Upper lobe of right lung (tissue), 1 donor: Measurements from ENCODE around the gene HLA-A. TPM values are rescaled to one million over a fixed set of nuclear protein-coding genes. Genes with fewer than 3 reads are reported as not detected.
A peak's percentile ranks its signal among the peaks of the same experiment; 100 is the strongest.

Experiments
- ATAC-seq: fragments of 200-7000 bp; cut with Tn5 transposase; one replicate; pipeline ENCODE4 v1.9.1; 2020; ENCODE audit warnings: mild to moderate bottlenecking, moderate library complexity
- DNase-seq: peaks from one replicate; pipeline ENCODE4 v3.0.0-alpha.2; 2020
- H3K27ac ChIP-seq: fragments of 200-600 bp; one replicate; pipeline ENCODE4 v1.8.0; 2022
- H3K27me3 ChIP-seq: fragments of 200-600 bp; one replicate; pipeline ENCODE4 v1.8.0; 2022; ENCODE audit warnings: mild to moderate bottlenecking
- H3K36me3 ChIP-seq: fragments of 200-600 bp; one replicate; pipeline ENCODE4 v1.8.0; 2022
- H3K4me1 ChIP-seq: fragments of 200-600 bp; one replicate; pipeline ENCODE4 v1.8.0; 2022
- H3K4me3 ChIP-seq: fragments of 200-600 bp; one replicate; pipeline ENCODE4 v1.8.0; 2022; ENCODE audit warnings: mild to moderate bottlenecking
- H3K9me3 ChIP-seq: fragments of 200-600 bp; one replicate; pipeline ENCODE4 v1.8.0; 2022
- intact Hi-C: fragments of 100-400 bp; cut with DNase I; formaldehyde crosslinking; loops from one replicate; pipeline ENCODE4 v1.11.0; 2022
- total RNA-seq: library from RNA; stranded (reverse); fragmentation: NEBNext Ultra II Directional; extraction: Animal tissue kit (Norgen Biotek cat#: 25700); gene quantifications from one replicate; pipeline ENCODE4 v1.2.1, GENCODE V29; 2021
- TF ChIP-seq, protein P1 (sequence below): fragments of 200-600 bp; IDR thresholded peaks from one replicate; pipeline ENCODE4 v1.8.0; 2022; ENCODE audit warnings: antibody characterized with exemption
- donor health status: DM: no; HTN: yes; CAD: no; lungs with severe emphysema.

The HLA-A gene
- total RNA-seq, 1 donor from 2014 or later: 1,071 TPM

DNA sequence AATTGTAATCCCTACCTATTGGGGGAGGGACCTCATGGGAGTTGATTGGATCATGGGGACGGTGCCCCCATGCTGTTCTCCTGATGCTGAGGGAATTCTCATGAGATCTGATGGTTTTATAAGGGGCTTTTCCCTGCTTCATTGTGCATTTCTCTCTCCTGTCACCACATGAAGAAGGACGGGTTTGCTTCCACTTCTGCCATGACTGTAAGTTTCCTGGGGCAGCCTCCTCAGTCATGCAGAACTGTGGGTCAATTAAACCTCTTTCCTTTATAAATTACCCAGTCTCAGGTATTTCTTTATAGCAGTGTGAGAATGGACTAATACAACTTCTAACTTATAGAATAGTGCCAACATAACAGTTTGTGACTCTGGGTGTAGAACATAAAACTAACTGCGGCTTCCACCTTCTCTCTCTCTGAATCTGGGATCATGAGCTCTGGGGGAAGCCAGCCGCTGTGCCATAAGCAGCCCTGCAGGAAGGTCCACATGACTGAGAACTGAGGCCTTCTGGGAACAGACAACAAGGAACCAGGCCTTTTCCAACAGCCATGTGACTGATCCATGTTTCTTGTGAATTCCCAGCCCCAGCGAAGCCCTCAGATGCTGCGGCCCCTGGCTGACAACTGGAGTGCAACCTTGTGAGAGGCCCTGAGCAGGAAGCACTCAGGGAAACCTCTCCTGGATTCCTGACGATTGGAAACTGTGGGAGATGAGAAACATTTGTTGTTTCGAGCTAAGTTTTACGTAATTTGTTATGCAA lies 3.4 kb upstream of the HLA-A start:
- no peaks in the 10 kb centered on the region for H3K4me1 ChIP-seq
- no peaks in the 10 kb centered on the region for H3K9me3 ChIP-seq
- DNase-seq (no peak), ATAC-seq (no peak)
- no peak overlapping the region for H3K4me3 ChIP-seq
- no peaks in the 10 kb centered on the region for H3K36me3 ChIP-seq
- H3K27ac ChIP-seq: no peak overlapping the region
- H3K27me3 ChIP-seq: no peaks in the 10 kb centered on the region
- TF ChIP-seq, protein P1, sequence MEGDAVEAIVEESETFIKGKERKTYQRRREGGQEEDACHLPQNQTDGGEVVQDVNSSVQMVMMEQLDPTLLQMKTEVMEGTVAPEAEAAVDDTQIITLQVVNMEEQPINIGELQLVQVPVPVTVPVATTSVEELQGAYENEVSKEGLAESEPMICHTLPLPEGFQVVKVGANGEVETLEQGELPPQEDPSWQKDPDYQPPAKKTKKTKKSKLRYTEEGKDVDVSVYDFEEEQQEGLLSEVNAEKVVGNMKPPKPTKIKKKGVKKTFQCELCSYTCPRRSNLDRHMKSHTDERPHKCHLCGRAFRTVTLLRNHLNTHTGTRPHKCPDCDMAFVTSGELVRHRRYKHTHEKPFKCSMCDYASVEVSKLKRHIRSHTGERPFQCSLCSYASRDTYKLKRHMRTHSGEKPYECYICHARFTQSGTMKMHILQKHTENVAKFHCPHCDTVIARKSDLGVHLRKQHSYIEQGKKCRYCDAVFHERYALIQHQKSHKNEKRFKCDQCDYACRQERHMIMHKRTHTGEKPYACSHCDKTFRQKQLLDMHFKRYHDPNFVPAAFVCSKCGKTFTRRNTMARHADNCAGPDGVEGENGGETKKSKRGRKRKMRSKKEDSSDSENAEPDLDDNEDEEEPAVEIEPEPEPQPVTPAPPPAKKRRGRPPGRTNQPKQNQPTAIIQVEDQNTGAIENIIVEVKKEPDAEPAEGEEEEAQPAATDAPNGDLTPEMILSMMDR: no peak
- intact Hi-C loops: no loop called here

DNA sequence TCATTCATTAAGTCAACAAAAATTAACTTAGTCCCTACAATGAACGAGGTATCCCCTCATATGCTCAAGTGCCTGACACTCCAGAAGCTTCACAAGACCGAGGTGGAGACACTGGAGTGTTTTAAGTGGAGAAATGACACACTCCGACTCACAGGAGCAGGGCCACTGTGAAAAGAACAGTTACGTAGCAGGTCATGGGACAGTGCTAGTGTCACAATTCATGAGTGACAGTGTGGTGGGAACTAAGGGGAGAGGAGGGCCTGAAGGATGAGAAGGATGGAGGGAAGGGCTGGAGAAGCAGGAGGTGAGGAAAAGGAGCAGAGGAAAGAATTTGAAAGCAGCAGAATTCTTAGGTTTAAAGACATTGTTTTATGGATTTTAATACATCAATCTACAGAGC lies 1.3 kb upstream of the HLA-A start:
- Histone ChIP-seq H3K27me3 (no peaks in the 10 kb centered on the region), H3K27ac (no peak overlapping the region), H3K36me3 (no peaks in the 10 kb centered on the region), H3K9me3 (no peaks in the 10 kb centered on the region), H3K4me3 (no peak overlapping the region), H3K4me1 (no peaks in the 10 kb centered on the region)
- DNase-seq (no peak), ATAC-seq (no peak)
- TF ChIP-seq, protein P1: no peak
- intact Hi-C loops: no loop called here

DNA sequence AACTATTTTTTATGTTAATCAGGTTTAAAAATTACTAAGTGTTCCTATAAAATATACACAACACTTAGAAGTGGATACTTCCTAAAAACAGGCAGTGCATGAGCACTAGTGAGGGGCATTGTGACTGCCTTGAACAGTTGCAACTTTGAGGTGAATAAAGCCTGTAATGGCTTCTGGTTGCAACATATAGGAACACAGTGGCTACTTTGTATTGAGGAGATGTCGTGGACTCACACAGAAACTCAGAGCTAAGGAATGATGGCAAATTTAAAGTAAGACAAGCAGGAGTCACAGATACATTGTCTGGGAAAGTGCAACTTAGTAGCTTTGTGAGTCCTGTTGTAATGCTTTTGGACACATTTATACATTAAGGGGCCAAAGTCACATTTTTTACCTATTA lies 861 bp upstream of the HLA-A start:
- ATAC-seq: no peak
- Histone ChIP-seq H3K9me3 (no peaks in the 10 kb centered on the region), H3K27me3 (no peaks in the 10 kb centered on the region), H3K4me3 (peak overlapping the region; percentile 50), H3K27ac (peak overlapping the region; percentile 86), H3K36me3 (no peaks in the 10 kb centered on the region), H3K4me1 (no peaks in the 10 kb centered on the region)
- TF ChIP-seq, protein P1: no peak
- no peak for DNase-seq
- intact Hi-C loops: no loop called here

DNA sequence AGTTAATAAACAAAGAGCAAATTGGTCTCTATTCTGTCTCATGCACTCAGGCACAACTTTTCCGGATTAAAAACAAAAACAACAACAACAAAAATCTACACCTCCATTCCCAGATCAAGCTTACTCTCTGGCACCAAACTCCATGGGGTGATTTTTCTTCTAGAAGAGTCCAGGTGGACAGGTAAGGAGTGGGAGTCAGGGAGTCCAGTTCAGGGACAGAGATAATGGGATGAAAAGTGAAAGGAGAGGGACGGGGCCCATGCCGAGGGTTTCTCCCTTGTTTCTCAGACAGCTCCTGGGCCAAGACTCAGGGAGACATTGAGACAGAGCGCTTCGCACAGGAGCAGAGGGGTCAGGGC lies 437 bp upstream of the HLA-A start:
- Histone ChIP-seq H3K4me1 (no peaks in the 10 kb centered on the region), H3K27ac (peak overlapping the region; percentile 86), H3K27me3 (no peaks in the 10 kb centered on the region), H3K4me3 (peak overlapping the region; percentile 50), H3K9me3 (no peaks in the 10 kb centered on the region), H3K36me3 (no peaks in the 10 kb centered on the region)
- DNase-seq: no peak
- TF ChIP-seq, protein P1: no peak
- peak; percentile 24 for ATAC-seq
- intact Hi-C loops: no loop called here

DNA sequence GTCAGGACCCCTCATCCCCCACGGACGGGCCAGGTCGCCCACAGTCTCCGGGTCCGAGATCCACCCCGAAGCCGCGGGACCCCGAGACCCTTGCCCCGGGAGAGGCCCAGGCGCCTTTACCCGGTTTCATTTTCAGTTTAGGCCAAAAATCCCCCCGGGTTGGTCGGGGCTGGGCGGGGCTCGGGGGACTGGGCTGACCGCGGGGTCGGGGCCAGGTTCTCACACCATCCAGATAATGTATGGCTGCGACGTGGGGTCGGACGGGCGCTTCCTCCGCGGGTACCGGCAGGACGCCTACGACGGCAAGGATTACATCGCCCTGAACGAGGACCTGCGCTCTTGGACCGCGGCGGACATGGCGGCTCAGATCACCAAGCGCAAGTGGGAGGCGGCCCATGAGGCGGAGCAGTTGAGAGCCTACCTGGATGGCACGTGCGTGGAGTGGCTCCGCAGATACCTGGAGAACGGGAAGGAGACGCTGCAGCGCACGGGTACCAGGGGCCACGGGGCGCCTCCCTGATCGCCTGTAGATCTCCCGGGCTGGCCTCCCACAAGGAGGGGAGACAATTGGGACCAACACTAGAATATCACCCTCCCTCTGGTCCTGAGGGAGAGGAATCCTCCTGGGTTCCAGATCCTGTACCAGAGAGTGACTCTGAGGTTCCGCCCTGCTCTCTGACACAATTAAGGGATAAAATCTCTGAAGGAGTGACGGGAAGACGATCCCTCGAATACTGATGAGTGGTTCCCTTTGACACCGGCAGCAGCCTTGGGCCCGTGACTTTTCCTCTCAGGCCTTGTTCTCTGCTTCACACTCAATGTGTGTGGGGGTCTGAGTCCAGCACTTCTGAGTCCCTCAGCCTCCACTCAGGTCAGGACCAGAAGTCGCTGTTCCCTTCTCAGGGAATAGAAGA lies 978 bp downstream of the HLA-A start:
- TF ChIP-seq, protein P1: no peak

More for the DNA sequence above, 978 bp downstream of the HLA-A start:
- Histone ChIP-seq H3K9me3 (no peaks in the 10 kb centered on the region), H3K27me3 (no peaks in the 10 kb centered on the region), H3K4me1 (no peaks in the 10 kb centered on the region), H3K4me3 (peak overlapping the region; percentile 50), H3K27ac (peak overlapping the region; percentile 86), H3K36me3 (peaks cover 3% of the 10 kb centered on the region)
- DNase-seq (no peak), ATAC-seq (peak; percentile 5)
- intact Hi-C loops: no loop called here
